Neural cell (in vitro differentiated cells): ENCODE data around the gene DMBT1. TPM values are rescaled to one million over a fixed set of nuclear protein-coding genes. Genes with fewer than 3 reads are reported as not detected.

ENCODE experiments used
- H2AFZ ChIP-seq: fragments of 200-600, 300-800 bp; sonication (generic), shearing (Covaris generic); 2 replicates; pipeline ENCODE4 v1.6.0; 2014; ENCODE audit warnings: low read depth, mild to moderate bottlenecking, antibody characterized with exemption, low read length, moderate library complexity
- H3F3A ChIP-seq: fragments of 200-600 bp; shearing (Covaris generic); 2 replicates; pipeline ENCODE4 v1.6.1; 2016; ENCODE audit warnings: mild to moderate bottlenecking, moderate library complexity, mixed read lengths, antibody characterized with exemption, low read length; ENCODE audit not compliant: insufficient read depth, poor library complexity, severe bottlenecking
- H3K27ac ChIP-seq: fragments of 200-600, 300-800 bp; sonication (generic), shearing (Covaris generic); 2 replicates; pipeline ENCODE4 v1.5.1; 2014; ENCODE audit warnings: mild to moderate bottlenecking, low read length, moderate library complexity
- H3K27me3 ChIP-seq: fragments of 300-800, 200-600 bp; sonication (generic), shearing (Covaris generic); 2 replicates; pipeline ENCODE4 v1.6.0; 2014; ENCODE audit warnings: mild to moderate bottlenecking, low read depth, low read length, moderate library complexity; ENCODE audit not compliant: insufficient read depth
- H3K36me3 ChIP-seq: fragments of 300-800, 200-600 bp; sonication (generic), shearing (Covaris generic); 2 replicates; pipeline ENCODE4 v1.5.1; 2014; ENCODE audit warnings: mild to moderate bottlenecking, antibody characterized with exemption, low read length, moderate library complexity; ENCODE audit not compliant: insufficient read depth
- H3K4me2 ChIP-seq: fragments of 300-800, 200-600 bp; sonication (generic), shearing (Covaris generic); 2 replicates; pipeline ENCODE4 v1.6.0; 2014; ENCODE audit warnings: mild to moderate bottlenecking, low read length
- H3K4me3 ChIP-seq: fragments of 300-800, 200-600 bp; sonication (generic), shearing (Covaris generic); 2 replicates; pipeline ENCODE4 v1.5.1; 2014; ENCODE audit warnings: mild to moderate bottlenecking, low read length, moderate library complexity
- H3K79me2 ChIP-seq: fragments of 200-600 bp; shearing (Covaris generic); replicated peaks from 2 replicates; pipeline ENCODE4 v1.6.0; 2014; ENCODE audit warnings: mild to moderate bottlenecking, low read length, moderate library complexity; ENCODE audit not compliant: insufficient read depth
- H3K9ac ChIP-seq: fragments of 300-800, 200-600 bp; sonication (generic), shearing (Covaris generic); 2 replicates; pipeline ENCODE4 v1.6.1; 2016; ENCODE audit warnings: mild to moderate bottlenecking, low read length, mixed read lengths
- H3K9me2 ChIP-seq: fragments of 200-600 bp; shearing (Covaris generic); 2 replicates; pipeline ENCODE4 v1.6.1; 2016; ENCODE audit warnings: mild to moderate bottlenecking, low read length, mixed read lengths; ENCODE audit not compliant: insufficient read depth
- H3K9me3 ChIP-seq: fragments of 200-600, 300-800 bp; sonication (generic), shearing (Covaris generic); 2 replicates; pipeline ENCODE4 v1.6.1; 2016; ENCODE audit warnings: mild to moderate bottlenecking, mixed run types, low read length, moderate library complexity, mixed read lengths
- H4K20me1 ChIP-seq: fragments of 200-600 bp; shearing (Covaris generic); 2 replicates; pipeline ENCODE4 v1.6.1; 2016; ENCODE audit warnings: mild to moderate bottlenecking, mixed run types; ENCODE audit not compliant: insufficient read depth
- CTCF ChIP-seq: fragments of 450-650 bp; IDR thresholded peaks from 2 replicates; pipeline ENCODE4 v1.5.1; 2014; ENCODE audit warnings: antibody characterized with exemption, mild to moderate bottlenecking, moderate library complexity; ENCODE audit not compliant: poor library complexity, severe bottlenecking
- EP300 ChIP-seq: fragments of 450-650 bp; conservative IDR thresholded peaks from 2 replicates; pipeline ENCODE4 v1.6.1; 2014; ENCODE audit warnings: antibody characterized with exemption, mild to moderate bottlenecking, moderate library complexity; ENCODE audit not compliant: poor library complexity, severe bottlenecking
- EZH2 ChIP-seq: fragments of 200-600, 300-800 bp; shearing (Covaris generic), sonication (generic); IDR thresholded peaks from 2 replicates; pipeline ENCODE4 v1.6.1; 2014; ENCODE audit warnings: antibody characterized with exemption, low read length, borderline replicate concordance, mild to moderate bottlenecking; ENCODE audit not compliant: insufficient read depth, poor library complexity, severe bottlenecking
- MXI1 ChIP-seq: fragments of 450-650 bp; conservative IDR thresholded peaks from 2 replicates; pipeline ENCODE4 v1.6.1; 2014; ENCODE audit warnings: antibody characterized with exemption, mild to moderate bottlenecking; ENCODE audit not compliant: poor library complexity, severe bottlenecking
- POLR2AphosphoS5 ChIP-seq: IDR thresholded peaks from 2 replicates; pipeline ENCODE4 v1.6.1; 2012
- RAD21 ChIP-seq: fragments of 450-650 bp; conservative IDR thresholded peaks from 2 replicates; pipeline ENCODE4 v1.6.1; 2014; ENCODE audit warnings: antibody characterized with exemption, mild to moderate bottlenecking, moderate library complexity
- REST ChIP-seq: IDR thresholded peaks from 2 replicates; pipeline ENCODE4 v1.6.1; 2012; ENCODE audit warnings: borderline replicate concordance
- SMC3 ChIP-seq: fragments of 450-650 bp; conservative IDR thresholded peaks from 2 replicates; pipeline ENCODE4 v1.6.1; 2014; ENCODE audit warnings: antibody characterized with exemption, mild to moderate bottlenecking, moderate library complexity; ENCODE audit not compliant: poor library complexity
- TAF1 ChIP-seq: IDR thresholded peaks from 2 replicates; pipeline ENCODE4 v1.6.1; 2012; ENCODE audit warnings: low read depth
- polyA plus RNA-seq: library from polyadenylated mRNA; depleted of rRNA; stranded (reverse); fragments of >200 nt; gene quantifications from 2 replicates; pipeline ENCODE4 v1.2.3, GENCODE V29; 2014

DMBT1 gene
- polyA plus RNA-seq, 1 donor from 2014 or later: not detected

- no peak overlapping the region for H3K4me2 ChIP-seq
- H3K9me3 ChIP-seq: no peaks in the 10 kb centered on the region
- H3K79me2 ChIP-seq: no peaks in the 10 kb centered on the region
- no peak overlapping the region for H3K27ac ChIP-seq
- H3K36me3 ChIP-seq: no peaks in the 10 kb centered on the region
- H3K27me3 ChIP-seq: no peaks in the 10 kb centered on the region
- no peak overlapping the region for H2AFZ ChIP-seq
- H3K4me3 ChIP-seq: no peak overlapping the region
- no peaks in the 10 kb centered on the region for H3K9me2 ChIP-seq
- no peaks in the 10 kb centered on the region for H3F3A ChIP-seq
- H4K20me1 ChIP-seq: no peaks in the 10 kb centered on the region
- TF ChIP-seq EP300 (no peak), SMC3 (no peak), REST (no peak), EZH2 (no peak), POLR2AphosphoS5 (no peak), RAD21 (no peak), MXI1 (no peak), CTCF (no peak), TAF1 (no peak)
- no peak overlapping the region for H3K9ac ChIP-seq
Observed at GRCh38 chr10:122515588-122516231, 44.8 kb upstream of the DMBT1 start.

GRCh38 chr10:122516734-122517133 is 43.8 kb upstream of the DMBT1 start:
- no peaks in the 10 kb centered on the region for H3K36me3 ChIP-seq
- no peaks in the 10 kb centered on the region for H3K9me2 ChIP-seq
- no peaks in the 10 kb centered on the region for H3F3A ChIP-seq
- no peak overlapping the region for H3K4me2 ChIP-seq
- no peak overlapping the region for H3K9ac ChIP-seq
- no peaks in the 10 kb centered on the region for H3K79me2 ChIP-seq
- H3K27ac ChIP-seq: no peak overlapping the region
- no peaks in the 10 kb centered on the region for H4K20me1 ChIP-seq
- no peak overlapping the region for H2AFZ ChIP-seq
- no peak overlapping the region for H3K4me3 ChIP-seq
- no peaks in the 10 kb centered on the region for H3K9me3 ChIP-seq
- TF ChIP-seq REST (no peak), RAD21 (no peak), MXI1 (no peak), POLR2AphosphoS5 (no peak), EZH2 (no peak), TAF1 (no peak), EP300 (no peak), CTCF (no peak), SMC3 (no peak)
- no peaks in the 10 kb centered on the region for H3K27me3 ChIP-seq
